GM21737 (cell line): Measurements from ENCODE around the gene AGTRAP.

Experiments used
- ATAC-seq: cut with Tn5 transposase; IDR thresholded peaks from one replicate; pipeline ENCODE4 v1.9.1; 2021; ENCODE audit warnings: mild to moderate bottlenecking, moderate library complexity; ENCODE audit not compliant: unreplicated experiment

AGTRAP gene

GRCh38 chr1:11731691-11732283 lies 4.1 kb upstream of the AGTRAP start:
- ATAC-seq = no peak

DNA sequence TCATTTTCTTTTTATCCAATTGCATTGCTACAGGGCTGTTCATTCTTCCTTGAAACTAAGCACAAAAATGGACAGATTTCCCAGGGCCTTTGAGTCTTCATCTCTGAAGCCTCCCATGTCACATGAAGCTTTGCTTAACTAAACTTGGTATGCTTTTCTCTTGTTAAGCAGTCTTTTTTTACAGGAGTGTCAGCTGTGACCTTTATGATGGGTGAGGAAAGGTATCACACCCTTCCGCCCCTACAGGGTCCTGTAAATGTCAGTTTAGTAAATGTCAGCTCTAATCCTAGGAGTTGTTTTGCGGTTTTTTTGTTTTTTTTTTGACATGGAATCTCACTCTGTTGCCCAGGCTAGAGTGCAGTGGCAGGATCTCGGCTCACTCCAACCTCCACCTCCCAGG lies 2.6 kb upstream of the AGTRAP start:
- no peak for ATAC-seq

DNA sequence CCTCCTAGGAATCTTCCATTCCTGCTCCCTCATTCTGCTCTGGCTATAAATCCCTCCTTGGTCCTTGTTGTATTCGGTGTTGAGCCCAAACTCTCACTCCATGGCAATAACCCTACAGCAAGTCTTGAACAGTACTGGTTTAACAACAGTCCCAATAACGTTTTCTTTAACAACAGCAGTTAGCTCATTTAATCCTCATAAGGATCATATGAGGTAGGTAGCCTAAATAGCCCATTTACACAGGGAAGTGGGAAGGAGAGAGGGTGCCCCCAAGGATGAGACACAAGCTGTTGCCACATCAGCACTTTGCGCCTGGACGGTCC lies 444 bp upstream of the AGTRAP start:
- ATAC-seq = peak; percentile 6

GRCh38 chr1:11736746-11737639 lies 1.1 kb downstream of the AGTRAP start:
- no peak for ATAC-seq

- ATAC-seq = no peak
Measured at GRCh38 chr1:11738096-11738495, 2.2 kb downstream of the AGTRAP start.

GRCh38 chr1:11738783-11739182 lies 2.8 kb downstream of the AGTRAP start:
- ATAC-seq = no peak

GRCh38 chr1:11740258-11741192 lies 4.6 kb downstream of the AGTRAP start:
- ATAC-seq = no peak

DNA sequence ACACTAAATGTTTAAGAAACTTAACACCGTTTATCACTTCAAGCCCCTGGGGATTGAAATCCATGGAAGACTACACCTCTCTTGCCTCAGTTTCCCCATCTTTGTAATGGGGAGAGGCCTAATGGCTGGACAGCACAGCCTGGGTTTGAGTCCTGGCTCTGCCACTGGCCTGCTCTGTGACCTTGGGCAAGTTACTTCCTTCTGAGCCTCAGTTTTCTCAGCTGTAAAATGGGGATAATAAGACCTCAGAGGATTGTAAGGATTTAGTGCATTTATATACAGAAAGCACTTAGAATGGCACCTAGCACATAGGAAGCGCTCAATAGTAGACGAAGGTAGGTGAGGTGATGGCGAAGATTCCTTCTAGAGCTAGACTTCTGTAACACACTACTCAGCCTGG lies 5.5 kb downstream of the AGTRAP start:
- ATAC-seq = no peak

DNA sequence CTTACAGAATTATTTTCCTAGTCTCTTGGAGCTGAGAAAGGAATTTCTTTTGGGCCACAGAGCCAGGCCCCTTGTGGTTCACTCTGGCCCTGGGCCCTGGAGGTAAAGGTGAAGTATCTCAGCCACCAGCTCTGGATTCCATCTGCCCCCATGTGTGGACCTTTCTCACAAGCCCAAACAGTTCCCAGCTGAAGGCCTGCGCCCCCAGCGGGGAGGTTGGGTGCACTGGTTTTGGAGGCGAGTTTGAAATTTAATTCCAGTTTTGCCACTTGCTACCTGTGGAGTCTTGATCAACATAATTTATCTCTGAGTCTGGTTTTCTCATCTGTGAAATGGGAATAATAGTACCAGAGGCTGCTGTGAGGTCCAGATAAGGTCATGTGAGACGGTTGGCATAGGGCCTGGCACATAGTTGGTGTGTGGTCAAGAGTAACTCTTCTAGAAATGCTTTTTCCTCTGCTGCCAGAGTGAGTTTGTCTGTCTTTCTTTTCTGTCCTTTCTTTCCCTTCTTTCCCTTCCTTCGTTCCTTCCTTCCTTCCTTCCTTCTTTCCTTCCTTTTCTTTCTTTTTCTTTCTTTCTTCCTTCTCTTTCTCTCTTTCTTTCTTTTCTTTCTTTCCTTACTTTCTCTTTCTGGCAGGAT lies 6.1 kb downstream of the AGTRAP start:
- ATAC-seq = no peak

GRCh38 chr1:11744287-11744686 lies 8.4 kb downstream of the AGTRAP start:
- ATAC-seq = no peak

DNA sequence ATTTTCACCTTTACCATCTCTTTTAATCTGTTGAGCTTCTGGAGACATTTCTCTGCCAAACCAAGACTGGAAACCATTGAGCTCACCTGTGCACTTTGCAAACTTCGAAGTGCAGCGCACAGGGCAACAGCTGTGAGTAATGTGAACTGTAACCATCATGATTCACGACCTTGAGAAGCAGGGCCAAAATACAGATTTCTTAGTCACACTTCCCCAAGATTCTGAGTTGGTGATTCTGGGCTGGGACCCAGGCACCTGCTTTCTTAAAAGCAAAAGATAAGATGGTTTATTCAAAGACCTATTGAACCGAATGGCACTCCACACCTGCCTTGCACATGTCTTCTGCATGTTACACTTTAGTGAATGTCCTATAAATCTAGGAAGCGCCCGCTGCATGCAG lies 10.2 kb downstream of the AGTRAP start:
- ATAC-seq = no peak

GRCh38 chr1:11746795-11747487 lies 11.0 kb downstream of the AGTRAP start:
- no peak for ATAC-seq

DNA sequence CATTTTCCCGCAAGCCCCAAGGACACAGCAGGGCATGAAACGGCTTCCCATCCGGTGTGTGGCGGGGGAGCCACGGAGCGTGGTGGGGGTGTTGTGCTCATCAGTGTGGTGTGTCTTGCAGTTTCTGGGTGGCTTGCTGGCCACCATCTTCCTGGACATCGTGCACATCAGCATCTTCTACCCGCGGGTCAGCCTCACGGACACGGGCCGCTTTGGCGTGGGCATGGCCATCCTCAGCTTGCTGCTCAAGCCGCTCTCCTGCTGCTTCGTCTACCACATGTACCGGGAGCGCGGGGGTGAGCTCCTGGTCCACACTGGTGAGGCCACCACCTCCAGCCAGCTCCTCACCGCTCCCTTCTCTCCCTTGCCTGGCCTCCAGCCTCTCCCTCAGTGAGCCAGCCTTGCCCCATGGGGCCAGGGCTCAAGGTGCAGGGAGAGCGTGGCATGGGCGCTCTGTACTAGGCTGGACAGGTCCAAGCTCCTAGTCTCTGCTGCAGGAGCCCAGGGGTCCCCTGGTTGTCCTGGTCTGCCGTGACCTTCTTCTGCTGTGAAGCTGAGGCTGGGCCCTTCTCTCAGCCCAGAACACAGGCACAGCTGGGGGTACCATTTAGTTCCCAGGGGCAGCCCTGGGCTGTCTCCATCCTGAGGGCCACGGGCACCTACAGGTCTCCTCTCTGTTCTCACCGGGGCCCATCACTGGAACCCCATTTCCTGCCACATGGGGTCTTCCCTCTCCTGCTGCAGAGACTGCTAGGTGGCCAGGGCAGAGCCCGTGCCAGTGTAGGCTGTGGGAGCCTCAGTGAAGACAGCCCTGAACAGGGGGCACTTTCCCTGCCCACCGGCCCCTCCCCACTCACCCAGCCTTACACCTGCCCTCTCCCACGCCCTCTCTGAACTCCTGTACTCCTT lies 12.6 kb downstream of the AGTRAP start:
- no peak for ATAC-seq

DNA sequence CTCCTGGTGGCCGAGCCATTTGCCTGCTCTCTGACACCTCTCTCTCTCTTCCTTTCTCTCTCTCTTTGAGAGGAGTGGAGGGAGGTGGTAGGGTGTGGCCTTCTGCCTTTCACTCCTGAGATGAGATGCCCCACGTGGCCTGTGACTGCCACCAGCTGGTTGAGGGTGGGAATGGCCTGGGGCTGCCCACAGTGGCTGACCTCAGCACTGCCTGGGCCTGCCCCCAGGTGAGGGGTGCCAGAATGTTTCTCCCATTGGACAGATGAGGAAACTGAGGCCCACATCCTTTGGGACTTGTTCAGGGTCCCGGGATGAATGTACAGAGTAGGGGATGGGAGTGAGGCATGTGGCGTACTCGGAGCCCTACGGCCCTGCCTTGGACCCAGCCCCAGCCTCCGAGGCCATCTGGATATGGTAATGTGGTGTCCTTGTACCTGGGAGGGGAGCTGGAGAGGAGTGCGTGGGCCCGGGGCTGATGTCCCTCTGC lies 13.3 kb downstream of the AGTRAP start:
- ATAC-seq = peak; percentile 65

DNA sequence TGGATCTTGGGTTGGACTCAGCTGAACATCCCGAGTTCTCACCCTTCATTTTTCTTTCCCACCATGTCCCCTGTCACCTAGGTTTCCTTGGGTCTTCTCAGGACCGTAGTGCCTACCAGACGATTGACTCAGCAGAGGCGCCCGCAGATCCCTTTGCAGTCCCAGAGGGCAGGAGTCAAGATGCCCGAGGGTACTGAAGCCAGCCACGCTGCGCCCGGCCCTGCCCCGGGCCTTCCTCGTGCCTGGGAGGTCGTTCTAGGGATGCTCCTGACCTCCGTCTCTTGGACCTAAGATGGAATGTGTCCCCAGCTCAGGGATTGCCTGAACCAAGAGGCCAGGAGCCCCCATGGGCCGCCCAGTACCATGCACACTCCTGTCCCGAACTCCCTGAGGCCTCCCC lies 14.1 kb downstream of the AGTRAP start:
- ATAC-seq = no peak

DNA sequence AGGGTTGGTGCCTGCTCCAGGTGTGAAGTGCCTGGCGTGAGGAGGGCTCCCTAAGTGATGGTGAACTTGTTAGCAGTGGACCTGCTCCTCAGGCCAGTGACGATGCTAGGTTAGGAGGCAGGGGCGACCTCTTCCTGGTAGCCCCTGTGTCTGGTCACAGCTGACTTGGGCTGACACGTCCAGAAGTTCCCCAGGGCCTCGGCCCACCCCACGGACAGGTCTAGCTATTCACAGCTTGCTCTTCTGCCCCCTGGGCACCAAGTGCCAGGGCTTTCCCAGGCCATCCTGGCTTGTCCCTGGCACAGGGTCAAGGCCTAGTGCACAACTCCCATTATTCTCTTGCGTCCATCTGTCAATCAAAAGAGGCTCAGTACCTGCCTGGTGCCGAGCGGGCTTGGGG lies 15.2 kb downstream of the AGTRAP start:
- ATAC-seq = no peak

DNA sequence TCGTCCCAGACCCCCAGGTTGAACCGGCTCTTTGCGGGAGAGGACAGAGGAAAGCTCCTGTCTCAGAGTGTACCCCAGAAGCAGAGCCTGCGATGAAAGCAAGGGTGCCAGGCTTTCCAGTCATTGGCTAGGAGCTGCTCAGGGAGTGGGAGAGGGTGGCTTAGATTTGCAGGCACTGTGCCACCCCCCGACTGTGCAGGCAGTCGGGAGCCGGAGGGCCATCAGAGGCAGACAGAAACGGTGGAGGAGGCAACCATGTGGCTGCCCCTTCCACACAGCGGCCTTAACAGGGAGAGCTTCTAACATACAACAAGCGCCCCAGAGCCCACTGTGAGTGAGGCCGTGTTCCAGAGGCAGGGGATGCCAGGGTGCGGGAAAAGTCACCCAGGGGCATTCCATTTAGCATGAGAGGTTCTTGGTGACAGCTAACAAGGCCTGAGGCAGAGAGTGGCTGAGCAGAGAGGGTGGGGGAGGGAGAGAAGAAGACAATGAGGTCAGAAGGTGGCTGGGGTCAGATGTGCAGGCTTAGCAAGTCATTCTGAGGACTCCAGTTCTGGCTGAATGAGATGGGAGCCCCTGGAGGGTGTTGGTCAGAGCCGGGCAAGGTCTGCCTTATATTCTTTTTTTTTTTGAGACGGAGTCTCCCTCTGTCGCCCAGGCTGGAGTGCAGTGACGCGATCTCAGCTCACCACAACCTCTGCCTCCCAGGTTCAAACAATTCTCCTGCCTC lies 16.6 kb downstream of the AGTRAP start:
- no peak for ATAC-seq

DNA sequence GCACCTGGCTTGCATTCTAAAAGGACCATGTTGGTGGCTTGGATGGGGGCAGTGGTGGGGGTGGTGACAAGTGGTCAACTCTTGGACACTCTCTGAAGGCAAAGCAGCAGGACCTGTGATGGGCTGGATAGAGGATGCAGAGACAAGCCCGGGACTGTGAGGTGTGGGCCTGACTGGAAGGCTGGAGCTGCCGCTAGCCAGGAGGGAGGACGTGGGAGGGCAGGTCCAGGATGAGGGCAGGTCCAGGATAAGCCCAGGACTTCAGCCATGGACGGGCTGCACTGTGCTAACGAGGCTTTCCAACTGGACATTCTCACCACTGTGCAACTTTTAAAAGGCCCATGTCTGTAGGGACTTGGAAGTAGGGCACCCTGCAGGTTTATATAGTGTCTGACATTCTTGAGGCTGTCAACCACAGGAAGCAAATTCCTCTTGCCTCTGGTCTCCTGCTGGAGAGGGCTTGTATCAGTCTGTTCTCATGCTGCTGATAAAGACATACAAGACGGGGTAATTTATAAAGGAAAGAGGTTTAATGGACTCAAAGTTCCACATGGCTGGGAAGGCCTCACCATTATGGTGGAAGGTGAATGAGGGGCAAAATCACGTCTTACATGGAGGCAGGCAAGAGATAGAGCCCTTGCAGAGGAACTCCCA lies 17.7 kb downstream of the AGTRAP start:
- no peak for ATAC-seq
